GM19438 (cell line): ENCODE results near the gene LIN54.
A peak's percentile ranks its signal among the peaks of the same experiment; 100 is the strongest.
"Not testable (repeated sequence)": the region's sequence is repeated elsewhere in the genome, so short reads cannot be mapped to it uniquely, and the experiment has no call there.

Experiments used
- ATAC-seq: cut with Tn5 transposase; IDR thresholded peaks from one replicate; pipeline ENCODE4 v1.9.1; 2021; ENCODE audit warnings: low read depth; ENCODE audit not compliant: unreplicated experiment

The LIN54 gene

GRCh38 chr4:83012687-83013419, 2.2 kb upstream of the LIN54 start:
- ATAC-seq: peak; percentile 73

- peak; percentile 11 for ATAC-seq
Observed at GRCh38 chr4:83012200-83012686, 1.6 kb upstream of the LIN54 start.

GRCh38 chr4:83011689-83012199, 1.1 kb upstream of the LIN54 start:
- ATAC-seq: no peak

GRCh38 chr4:83010111-83010521, 507 bp downstream of the LIN54 start:
- ATAC-seq: no peak

- no peak for ATAC-seq
Observed at GRCh38 chr4:83009529-83009928, 1.1 kb downstream of the LIN54 start.

GRCh38 chr4:83003044-83003791, 7.4 kb downstream of the LIN54 start:
- ATAC-seq: not testable (repeated sequence)

GRCh38 chr4:83002329-83002728, 8.3 kb downstream of the LIN54 start:
- no peak for ATAC-seq

GRCh38 chr4:82998898-82999297, 11.7 kb downstream of the LIN54 start:
- no peak for ATAC-seq

GRCh38 chr4:82994834-82995233, 15.8 kb downstream of the LIN54 start:
- ATAC-seq: no peak

GRCh38 chr4:82989575-82990429, 20.8 kb downstream of the LIN54 start:
- ATAC-seq: peak; percentile 91

GRCh38 chr4:82988323-82988832, 22.2 kb downstream of the LIN54 start:
- ATAC-seq: no peak

- not testable (repeated sequence) for ATAC-seq
Observed at GRCh38 chr4:82987519-82987918, 23.1 kb downstream of the LIN54 start.

- ATAC-seq: no peak
Observed at GRCh38 chr4:82984459-82984858, 26.2 kb downstream of the LIN54 start.

- ATAC-seq: no peak
Observed at GRCh38 chr4:82983444-82983843, 27.2 kb downstream of the LIN54 start.

GRCh38 chr4:82981138-82981537, 29.5 kb downstream of the LIN54 start:
- no peak for ATAC-seq

- no peak for ATAC-seq
Observed at GRCh38 chr4:82975792-82976191, 34.8 kb downstream of the LIN54 start.

- ATAC-seq: no peak
Observed at GRCh38 chr4:82969414-82969813, 41.2 kb downstream of the LIN54 start.

- no peak for ATAC-seq
Observed at GRCh38 chr4:82968972-82969371, 41.7 kb downstream of the LIN54 start.

- ATAC-seq: no peak
Observed at GRCh38 chr4:82965763-82966162, 44.9 kb downstream of the LIN54 start.

- ATAC-seq: no peak
Observed at GRCh38 chr4:82957045-82957444, 53.6 kb downstream of the LIN54 start.
